DMS 273 treated with DMSO at 0.1 percent for 48 hours (cell line): ENCODE data around the gene PSME2.

Experiments
- DNase-seq: peaks from one replicate; lab custom pipeline; 2025; lab: John Stamatoyannopoulos, UW

Gene PSME2

GRCh38 chr14:24151404-24152080 is 5.1 kb upstream of the PSME2 start:
- no peak for DNase-seq

GRCh38 chr14:24150993-24151392 is 4.6 kb upstream of the PSME2 start:
- DNase-seq = no peak

- no peak for DNase-seq
Observed at GRCh38 chr14:24150567-24150966, 4.2 kb upstream of the PSME2 start.

- DNase-seq = no peak
Observed at GRCh38 chr14:24150061-24150460, 3.7 kb upstream of the PSME2 start.

- DNase-seq = no peak
Observed at GRCh38 chr14:24149302-24149969, 3.0 kb upstream of the PSME2 start.

- peak; percentile 33 for DNase-seq
Observed at GRCh38 chr14:24147761-24148428, 1.5 kb upstream of the PSME2 start.

- DNase-seq = peak; percentile 94
Observed at GRCh38 chr14:24146978-24147760, 759 bp upstream of the PSME2 start, which contains the start of gene RNF31. TSS of gene RNF31 (plus strand) at chr14:24147498. CDS start at chr14:24147699, 201 bp downstream.

- DNase-seq = no peak
Observed at GRCh38 chr14:24145690-24146452, 539 bp downstream of the PSME2 start.

- DNase-seq = no peak
Observed at GRCh38 chr14:24145219-24145618, 1.2 kb downstream of the PSME2 start.

- DNase-seq = no peak
Observed at GRCh38 chr14:24144451-24144850, 2.0 kb downstream of the PSME2 start.

- DNase-seq = no peak
Observed at GRCh38 chr14:24143511-24143910, 2.9 kb downstream of the PSME2 start.

- peak; percentile 99 for DNase-seq
Observed at GRCh38 chr14:24141097-24141880, 5.1 kb downstream of the PSME2 start, which contains the start of gene EMC9. TSS of gene EMC9 (minus strand) at chr14:24141591. CDS start at chr14:24141304, 287 bp downstream.

- no peak for DNase-seq
Observed at GRCh38 chr14:24139272-24139934, 7.0 kb downstream of the PSME2 start.

- DNase-seq = no peak
Observed at GRCh38 chr14:24138396-24139271, 7.8 kb downstream of the PSME2 start.

- no peak for DNase-seq
Observed at GRCh38 chr14:24137529-24138395, 8.6 kb downstream of the PSME2 start.

- DNase-seq = no peak
Observed at GRCh38 chr14:24136684-24137528, 9.5 kb downstream of the PSME2 start.
